ENCODE data around the gene ZDHHC1.

DNA sequence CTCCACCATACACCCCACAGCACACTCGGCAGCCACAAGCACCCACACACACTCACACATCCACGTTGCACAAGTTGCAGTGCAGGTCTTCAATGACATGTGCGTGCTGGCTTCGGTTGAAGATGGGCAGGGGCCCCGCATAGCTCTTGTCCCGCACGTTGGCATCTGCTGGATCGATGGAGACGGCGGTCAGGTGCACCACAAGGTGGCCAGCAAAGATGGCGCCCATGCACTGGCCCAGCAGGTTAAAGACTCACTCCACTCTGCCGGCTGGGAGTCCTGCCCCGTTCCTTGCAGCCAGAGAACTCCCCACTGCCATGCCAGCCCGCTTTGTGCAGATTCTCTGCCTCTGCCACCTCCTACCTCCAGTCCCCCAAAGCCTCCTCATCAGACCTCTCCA is 15.4 kb downstream of the ZDHHC1 start:
- no peak for TF ChIP-seq POLR2A (IDR thresholded peaks at IDR 0.05)
- TF ChIP-seq, protein P1, sequence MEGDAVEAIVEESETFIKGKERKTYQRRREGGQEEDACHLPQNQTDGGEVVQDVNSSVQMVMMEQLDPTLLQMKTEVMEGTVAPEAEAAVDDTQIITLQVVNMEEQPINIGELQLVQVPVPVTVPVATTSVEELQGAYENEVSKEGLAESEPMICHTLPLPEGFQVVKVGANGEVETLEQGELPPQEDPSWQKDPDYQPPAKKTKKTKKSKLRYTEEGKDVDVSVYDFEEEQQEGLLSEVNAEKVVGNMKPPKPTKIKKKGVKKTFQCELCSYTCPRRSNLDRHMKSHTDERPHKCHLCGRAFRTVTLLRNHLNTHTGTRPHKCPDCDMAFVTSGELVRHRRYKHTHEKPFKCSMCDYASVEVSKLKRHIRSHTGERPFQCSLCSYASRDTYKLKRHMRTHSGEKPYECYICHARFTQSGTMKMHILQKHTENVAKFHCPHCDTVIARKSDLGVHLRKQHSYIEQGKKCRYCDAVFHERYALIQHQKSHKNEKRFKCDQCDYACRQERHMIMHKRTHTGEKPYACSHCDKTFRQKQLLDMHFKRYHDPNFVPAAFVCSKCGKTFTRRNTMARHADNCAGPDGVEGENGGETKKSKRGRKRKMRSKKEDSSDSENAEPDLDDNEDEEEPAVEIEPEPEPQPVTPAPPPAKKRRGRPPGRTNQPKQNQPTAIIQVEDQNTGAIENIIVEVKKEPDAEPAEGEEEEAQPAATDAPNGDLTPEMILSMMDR (IDR thresholded peaks at IDR 0.05), result no peak

All from thyroid gland (tissue), 4 donors.